Smooth muscle cell of the pulmonary artery (primary cell): ENCODE data around the gene MTIF3. TPM values are rescaled to one million over a fixed set of nuclear protein-coding genes. Genes with fewer than 3 reads are reported as not detected.

Experiments
- total RNA-seq: library from RNA; depleted of rRNA; stranded (reverse); fragments of >200 nt; gene quantifications from 2 replicates; pipeline ENCODE4 v1.2.3, GENCODE V29; 2014

MTIF3 gene
- 47.2 and 48.5 TPM in 2 replicates for total RNA-seq

GRCh38 chr13:27449936-27450828 is at the start of gene MTIF3:
Gene MTIF3, minus strand, starts transcription at chr13:27450564. Its CDS starts 10,116 bp downstream, at chr13:27440448.

GRCh38 chr13:27424246-27425157 is 25.9 kb downstream of the MTIF3 start, which contains the start of gene GTF3A:
Gene GTF3A, plus strand, starts transcription at chr13:27424619.

Other genes starting within 250 kb of the MTIF3 start
- gene RPL21, start 199.0 kb downstream of the MTIF3 start, total RNA-seq: 339 and 477 TPM in 2 replicates
- gene RASL11A, start 179.7 kb downstream of the MTIF3 start, total RNA-seq: 5.7 and 6.3 TPM in 2 replicates
- 71.5 and 89.0 TPM in 2 replicates for gene GTF3A, start 25.9 kb downstream of the MTIF3 start, total RNA-seq
- gene LNX2, start 170.0 kb upstream of the MTIF3 start, total RNA-seq: 9.2 and 10.6 TPM in 2 replicates
- 41.6 and 55.3 TPM in 2 replicates for gene POLR1D, start 171.3 kb upstream of the MTIF3 start, total RNA-seq